GM19035 (cell line): Measurements from ENCODE around the gene HHLA2.
"Not testable (repeated sequence)": the region's sequence is repeated elsewhere in the genome, so short reads cannot be mapped to it uniquely, and the experiment has no call there.

Experiments used
- ATAC-seq: cut with Tn5 transposase; IDR thresholded peaks from one replicate; pipeline ENCODE4 v1.9.1; 2021; ENCODE audit not compliant: unreplicated experiment

Gene HHLA2

GRCh38 chr3:108296239-108296638 lies at the start of gene HHLA2:
Gene HHLA2 (plus strand): TSS chr3:108296548. CDS start chr3:108351814, 55,266 bp downstream.
- no peak for ATAC-seq

- no peak for ATAC-seq
These were observed 45.7 kb upstream of the HHLA2 start for GRCh38 chr3:108250626-108251025.

GRCh38 chr3:108251265-108251664 lies 45.1 kb upstream of the HHLA2 start:
- ATAC-seq, result no peak

- ATAC-seq, result no peak
These were observed 44.5 kb upstream of the HHLA2 start for GRCh38 chr3:108251844-108252243.

- ATAC-seq, result no peak
These were observed 41.2 kb upstream of the HHLA2 start for GRCh38 chr3:108255131-108255530.

GRCh38 chr3:108264534-108265298 lies 31.6 kb upstream of the HHLA2 start:
- not testable (repeated sequence) for ATAC-seq

- not testable (repeated sequence) for ATAC-seq
These were observed 28.1 kb upstream of the HHLA2 start for GRCh38 chr3:108268235-108268634.

GRCh38 chr3:108271626-108272025 lies 24.7 kb upstream of the HHLA2 start:
- ATAC-seq, result no peak

- not testable (repeated sequence) for ATAC-seq
These were observed 17.3 kb upstream of the HHLA2 start for GRCh38 chr3:108279066-108279465.

- no peak for ATAC-seq
These were observed 15.9 kb upstream of the HHLA2 start for GRCh38 chr3:108280476-108280875.

GRCh38 chr3:108281670-108282069 lies 14.7 kb upstream of the HHLA2 start:
- ATAC-seq, result peak; percentile 68

GRCh38 chr3:108283006-108283405 lies 13.3 kb upstream of the HHLA2 start:
- no peak for ATAC-seq

GRCh38 chr3:108283989-108284388 lies 12.4 kb upstream of the HHLA2 start:
- no peak for ATAC-seq

- ATAC-seq, result no peak
These were observed 11.2 kb upstream of the HHLA2 start for GRCh38 chr3:108285176-108285575.

- ATAC-seq, result peak; percentile 74
These were observed 9.2 kb upstream of the HHLA2 start for GRCh38 chr3:108287146-108287545.

GRCh38 chr3:108288193-108288592 lies 8.2 kb upstream of the HHLA2 start:
- not testable (repeated sequence) for ATAC-seq

- ATAC-seq, result no peak
These were observed 7.2 kb upstream of the HHLA2 start for GRCh38 chr3:108289159-108289558.

GRCh38 chr3:108292450-108292849 lies 3.9 kb upstream of the HHLA2 start:
- ATAC-seq, result no peak

GRCh38 chr3:108292905-108293328 lies 3.4 kb upstream of the HHLA2 start:
- peak; percentile 77 for ATAC-seq

GRCh38 chr3:108293858-108294257 lies 2.5 kb upstream of the HHLA2 start:
- peak; percentile 65 for ATAC-seq

GRCh38 chr3:108295421-108296175 lies 750 bp upstream of the HHLA2 start:
- no peak for ATAC-seq

- ATAC-seq, result no peak
These were observed 1.3 kb downstream of the HHLA2 start for GRCh38 chr3:108297647-108298046.
